Psoas muscle (tissue), 8 donors: Measurements from ENCODE around the gene GSG1L. TPM values are rescaled to one million over a fixed set of nuclear protein-coding genes. Genes with fewer than 3 reads are reported as not detected.

Source experiments
- ATAC-seq, 4 donors: fragments of 200-7000 bp; cut with Tn5 transposase; one replicate each; pipeline ENCODE4 v1.9.1; 2020; ENCODE audit warnings: moderate library complexity in 3 of 4, mild to moderate bottlenecking in 2 of 4
- DNase-seq, 2 donors: peaks; one replicate each; pipeline ENCODE4 v3.0.0-alpha.2; 2020
- H3K27ac ChIP-seq: fragments of 200-600 bp; one replicate; pipeline ENCODE4 v1.8.0; 2022
- H3K27me3 ChIP-seq, 3 donors: fragments of 200-600 bp in 1 of 3; one replicate each; pipeline versions ENCODE4 v1.6.1 to v1.8.0; 2013 to 2022; ENCODE audit warnings: low read length in 2 of 3, mild to moderate bottlenecking in 2 of 3, moderate library complexity in 1 of 3; ENCODE audit not compliant: insufficient read depth in 3 of 3
- H3K36me3 ChIP-seq, 2 donors: fragments of 200-600 bp in 1 of 2; one replicate each; pipeline versions ENCODE4 v1.6.1 to v1.8.0; 2013 to 2022; ENCODE audit warnings: low read depth in 1 of 2, mild to moderate bottlenecking in 1 of 2, moderate library complexity in 1 of 2; ENCODE audit not compliant: insufficient read depth in 1 of 2
- H3K4me1 ChIP-seq: fragments of 200-600 bp; one replicate; pipeline ENCODE4 v1.8.0; 2022
- H3K4me3 ChIP-seq: fragments of 200-600 bp; one replicate; pipeline ENCODE4 v1.8.0; 2022; ENCODE audit warnings: mild to moderate bottlenecking
- H3K9me3 ChIP-seq: fragments of 200-600 bp; one replicate; pipeline ENCODE4 v1.8.0; 2022
- WGBS, 3 donors: extraction: QIAGEN DNeasy Blood & Tissue Kit; methylation state at CpG; one replicate each; pipeline versions ENCODE4 v1.1.6 to v1.1.7; 2013; 5-methylcytosine and 5-hydroxymethylcytosine counted together
- intact Hi-C, 2 donors: fragments of 100-400 bp; cut with DNase I; formaldehyde crosslinking; loops; one replicate each; pipeline versions ENCODE4 v1.11.0 to v1.14.2; 2022
- polyA plus RNA-seq, 3 donors: library from polyadenylated mRNA; stranded (reverse); fragments of 200-250 nt; gene quantifications; one replicate each; pipeline ENCODE4 v1.2.3, GENCODE V29; 2013
- total RNA-seq, 4 donors: library from RNA; stranded (reverse); fragmentation: NEBNext Ultra II Directional in 2 of 4; extraction: Animal tissue kit (Norgen Biotek cat#: 25700) in 2 of 4; gene quantifications; one replicate each; pipeline versions ENCODE4 v1.2.1 to v1.2.4, GENCODE V29; 2021 to 2023
- TF ChIP-seq, protein P1 (sequence below): fragments of 200-600 bp; IDR thresholded peaks from one replicate; pipeline ENCODE4 v1.8.0; 2022; ENCODE audit warnings: antibody characterized with exemption
- donor health status: healthy with polysubstance abuse.
- donor health status: DM: no; HTN: no; CAD: no; lungs with moderate emphysema.
- donor health status: Bipolar disorder and iron deficiency.
- donor health status: healthy.
- donor health status: DM: yes; HTN: yes; CAD: no.
- donor health status: DM: no; HTN: no; CAD: no.
- donor health status: DM: no; HTN: no; CAD: no.
- donor health status: DM: yes; HTN: yes; CAD: no.

The GSG1L gene
- total and polyA plus RNA-seq, 7 donors, result 0.04 to 0.17 (median 0.08) TPM; not detected in 2

DNA sequence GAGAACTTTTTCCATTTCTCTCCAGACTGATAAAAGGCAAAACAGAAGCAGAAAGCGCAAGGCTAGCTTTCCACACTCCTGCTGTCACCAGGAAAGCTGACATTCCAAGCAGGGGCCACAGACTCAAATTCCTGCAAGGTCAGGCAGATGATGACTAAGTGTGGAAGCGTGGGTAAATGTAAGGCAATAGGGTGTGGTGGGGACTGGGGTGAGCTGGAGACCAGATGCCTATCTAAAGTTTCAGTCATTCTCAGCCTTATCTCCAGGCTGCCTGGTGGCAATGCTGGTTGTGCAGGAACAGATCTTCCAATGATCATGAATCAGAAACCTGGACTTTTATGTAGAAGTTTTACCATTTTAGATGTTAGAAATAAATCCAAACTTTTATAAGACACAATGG, 224.1 kb downstream of the GSG1L start:
- Histone ChIP-seq H3K4me1 (no peaks in the 10 kb centered on the region), H3K27me3 (peaks cover 0 to 5% (median 0%) of the 10 kb centered on the region in 3 donors), H3K36me3 (no peaks in the 10 kb centered on the region), H3K4me3 (no peak overlapping the region), H3K9me3 (no peaks in the 10 kb centered on the region), H3K27ac (no peak overlapping the region)
- intact Hi-C loops, result no loop called here
- WGBS, 3 donors, result 93 to 96% (median 94%) methylated on average over 2 of the region's 2 CpGs
- DNase-seq (no peak), ATAC-seq (no peak)
- TF ChIP-seq, protein P1, sequence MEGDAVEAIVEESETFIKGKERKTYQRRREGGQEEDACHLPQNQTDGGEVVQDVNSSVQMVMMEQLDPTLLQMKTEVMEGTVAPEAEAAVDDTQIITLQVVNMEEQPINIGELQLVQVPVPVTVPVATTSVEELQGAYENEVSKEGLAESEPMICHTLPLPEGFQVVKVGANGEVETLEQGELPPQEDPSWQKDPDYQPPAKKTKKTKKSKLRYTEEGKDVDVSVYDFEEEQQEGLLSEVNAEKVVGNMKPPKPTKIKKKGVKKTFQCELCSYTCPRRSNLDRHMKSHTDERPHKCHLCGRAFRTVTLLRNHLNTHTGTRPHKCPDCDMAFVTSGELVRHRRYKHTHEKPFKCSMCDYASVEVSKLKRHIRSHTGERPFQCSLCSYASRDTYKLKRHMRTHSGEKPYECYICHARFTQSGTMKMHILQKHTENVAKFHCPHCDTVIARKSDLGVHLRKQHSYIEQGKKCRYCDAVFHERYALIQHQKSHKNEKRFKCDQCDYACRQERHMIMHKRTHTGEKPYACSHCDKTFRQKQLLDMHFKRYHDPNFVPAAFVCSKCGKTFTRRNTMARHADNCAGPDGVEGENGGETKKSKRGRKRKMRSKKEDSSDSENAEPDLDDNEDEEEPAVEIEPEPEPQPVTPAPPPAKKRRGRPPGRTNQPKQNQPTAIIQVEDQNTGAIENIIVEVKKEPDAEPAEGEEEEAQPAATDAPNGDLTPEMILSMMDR, result no peak

DNA sequence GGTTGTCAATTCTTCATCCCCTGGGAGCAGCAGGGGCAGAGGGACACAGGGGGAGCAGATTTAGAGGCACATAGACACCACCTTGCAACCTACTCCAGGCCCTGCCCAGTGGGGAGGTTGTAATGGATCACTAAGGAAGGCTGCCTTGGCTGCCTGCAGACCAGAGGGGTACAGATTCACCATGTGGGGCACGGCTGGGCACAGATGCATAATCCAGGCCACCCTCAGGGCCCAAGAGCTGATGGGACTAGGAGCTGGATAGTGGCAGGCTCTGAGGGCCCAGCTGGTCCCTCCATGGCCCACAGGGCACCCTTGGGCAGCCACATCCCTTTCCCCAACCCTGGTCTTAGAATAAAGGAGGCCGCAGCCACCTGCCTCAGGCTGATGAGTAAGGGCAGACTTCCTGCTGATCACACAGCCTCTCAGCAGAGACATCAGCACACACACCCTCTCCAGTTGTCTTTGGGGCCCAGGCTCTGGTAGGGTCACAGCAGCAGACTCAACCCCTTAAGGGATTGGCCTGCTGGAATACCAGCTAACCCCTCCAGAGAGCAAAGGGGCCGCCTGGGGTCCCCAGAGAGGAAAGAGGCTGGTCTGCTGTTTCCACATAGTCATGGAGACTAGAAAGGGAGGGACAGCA, 224.9 kb downstream of the GSG1L start:
- DNase-seq (no peak), ATAC-seq (no peak)
- no peaks in the 10 kb centered on the region for H3K36me3 ChIP-seq
- intact Hi-C loops, result no loop called here
- no peak overlapping the region for H3K27ac ChIP-seq
- TF ChIP-seq, protein P1, result no peak
- H3K9me3 ChIP-seq, result peaks cover under 1% of the 10 kb centered on the region
- 83 to 86% (median 84%) methylated on average over 3 of the region's 3 CpGs for WGBS, 3 donors
- peaks cover 0 to 3% (median 0%) of the 10 kb centered on the region in 3 donors for H3K27me3 ChIP-seq
- no peak overlapping the region for H3K4me3 ChIP-seq
- no peaks in the 10 kb centered on the region for H3K4me1 ChIP-seq

DNA sequence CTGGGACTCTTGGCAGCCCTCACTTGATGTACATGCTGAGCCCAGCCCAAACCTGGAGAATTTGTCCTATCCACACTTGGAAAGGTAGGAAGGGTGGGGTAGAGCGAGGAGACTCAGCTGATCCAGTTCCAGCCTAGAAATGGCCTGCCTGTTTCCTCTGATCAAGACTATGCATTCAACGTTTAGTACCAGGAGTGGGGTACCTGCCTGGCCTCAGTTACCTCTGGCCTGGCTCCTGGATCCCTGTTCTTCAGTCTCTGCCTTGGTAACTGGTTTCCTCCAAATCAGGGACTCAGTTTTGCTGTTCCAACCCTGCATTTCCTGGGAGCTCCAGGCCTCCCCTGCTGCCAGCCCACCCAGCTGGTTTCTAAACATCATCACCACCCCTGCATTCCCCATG, 233.5 kb downstream of the GSG1L start:
- intact Hi-C loops, result no loop called here
- Histone ChIP-seq H3K27ac (no peak overlapping the region), H3K4me1 (no peaks in the 10 kb centered on the region), H3K36me3 (no peaks in the 10 kb centered on the region), H3K9me3 (peaks cover 8% of the 10 kb centered on the region), H3K4me3 (no peak overlapping the region), H3K27me3 (no peaks in the 10 kb centered on the region)
- 80 to 93% (median 82%) methylated on average over 2 of the region's 2 CpGs for WGBS, 3 donors
- DNase-seq, result no peak
- ATAC-seq, result no peak
- TF ChIP-seq, protein P1, result no peak

DNA sequence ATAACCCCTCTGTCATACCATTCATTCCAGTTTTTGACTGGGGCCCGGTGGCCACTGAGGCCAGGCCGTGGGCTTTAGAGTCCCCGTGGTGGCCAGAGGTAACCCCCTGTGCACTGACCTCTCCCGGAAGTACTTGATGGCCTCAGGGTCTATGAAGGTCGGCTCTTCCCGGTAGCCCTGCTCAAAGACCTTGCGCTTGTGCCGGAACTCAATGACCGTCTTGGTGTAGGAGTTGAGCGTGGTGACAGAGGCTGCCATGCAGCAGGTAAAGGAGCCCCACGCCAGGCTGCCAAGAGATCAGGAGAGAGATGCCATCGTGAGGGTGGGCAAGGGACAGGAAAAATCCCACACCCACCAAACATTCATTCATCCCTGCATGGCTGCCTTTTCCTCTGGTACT, 234.8 kb downstream of the GSG1L start:
- no peaks in the 10 kb centered on the region for H3K36me3 ChIP-seq
- no peaks in the 10 kb centered on the region for H3K4me1 ChIP-seq
- peaks cover 8% of the 10 kb centered on the region for H3K9me3 ChIP-seq
- 91 to 95% (median 93%) methylated on average over 12 of the region's 12 CpGs for WGBS, 3 donors
- DNase-seq (no peak), ATAC-seq (no peak)
- H3K4me3 ChIP-seq, result no peak overlapping the region
- intact Hi-C loops, result no loop called here
- H3K27me3 ChIP-seq, result no peaks in the 10 kb centered on the region
- TF ChIP-seq, protein P1, result no peak
- H3K27ac ChIP-seq, result no peak overlapping the region

DNA sequence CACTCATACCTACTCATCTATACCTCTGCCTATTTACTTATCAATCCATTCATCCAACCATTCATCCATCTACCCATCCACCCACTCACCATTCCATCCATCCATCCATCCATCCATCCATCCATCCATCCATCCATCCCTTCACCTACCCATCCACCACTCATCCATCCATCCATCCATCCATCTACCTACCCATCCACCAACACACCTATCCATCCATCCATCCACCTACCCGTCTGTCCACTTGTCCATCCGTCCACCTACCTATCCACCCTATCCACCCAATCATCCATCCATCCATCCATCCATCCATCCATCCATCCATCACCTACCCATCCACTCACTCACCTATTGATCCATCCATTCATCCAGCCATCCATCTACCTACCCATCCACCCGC, 235.7 kb downstream of the GSG1L start:
- Histone ChIP-seq H3K27ac (no peak overlapping the region), H3K4me1 (no peaks in the 10 kb centered on the region)
- TF ChIP-seq, protein P1, result no peak

More for the DNA sequence above, 235.7 kb downstream of the GSG1L start:
- 78 to 99% (median 99%) methylated on average over 3 of the region's 3 CpGs for WGBS, 3 donors
- DNase-seq, result no peak
- H3K27me3 ChIP-seq, result no peaks in the 10 kb centered on the region
- H3K9me3 ChIP-seq, result no peaks in the 10 kb centered on the region
- ATAC-seq, result no peak
- intact Hi-C loops, result no loop called here
- no peak overlapping the region for H3K4me3 ChIP-seq
- H3K36me3 ChIP-seq, result no peaks in the 10 kb centered on the region
